Natural killer cell (primary cell): ENCODE data around the gene GLIS2. TPM values are rescaled to one million over a fixed set of nuclear protein-coding genes. Genes with fewer than 3 reads are reported as not detected.
"Not testable (repeated sequence)": the region's sequence is repeated elsewhere in the genome, so short reads cannot be mapped to it uniquely, and the experiment has no call there.

Source experiments
- ATAC-seq, 3 donors: fragments of 150-1000 bp in 2 of 3; fragments of 200-7000 bp in 1 of 3; cut with Tn5 transposase; 1 replicate in 1 of 3; 2 replicates in 2 of 3; pipeline ENCODE4 v1.10.0; 2021; ENCODE audit warnings: mild to moderate bottlenecking in 2 of 3, moderate library complexity in 2 of 3
- DNase-seq, 2 donors: peaks; one replicate each; pipeline versions ENCODE4 v3.0.0 to v3.0.0-alpha.2; 2013 to 2021; ENCODE audit warnings: mixed read lengths in 1 of 2
- H3K27ac ChIP-seq: one replicate; pipeline ENCODE4 v1.5.1; 2013; ENCODE audit warnings: mild to moderate bottlenecking, low read length
- H3K27me3 ChIP-seq: one replicate; pipeline ENCODE4 v1.6.1; 2013; ENCODE audit warnings: low read length; ENCODE audit not compliant: control insufficient read depth, insufficient read depth
- H3K36me3 ChIP-seq: one replicate; pipeline ENCODE4 v1.6.1; 2013; ENCODE audit warnings: low read length; ENCODE audit not compliant: control insufficient read depth, insufficient read depth
- H3K4me1 ChIP-seq: one replicate; pipeline ENCODE4 v1.6.1; 2013; ENCODE audit warnings: low read length; ENCODE audit not compliant: control insufficient read depth, insufficient read depth
- H3K4me3 ChIP-seq: one replicate; pipeline ENCODE4 v1.5.1; 2013; ENCODE audit warnings: low read length
- H3K9me3 ChIP-seq: one replicate; pipeline ENCODE4 v1.6.1; 2013; ENCODE audit warnings: low read length; ENCODE audit not compliant: control insufficient read depth, insufficient read depth
- H3K27ac Mint-ChIP-seq, 2 donors: one replicate each; pipeline ENCODE4 v1.8.0; 2022; ENCODE audit warnings: mild to moderate bottlenecking in 2 of 2, mixed read lengths in 2 of 2, moderate library complexity in 1 of 2
- H3K27me3 Mint-ChIP-seq, 2 donors: one replicate each; pipeline ENCODE4 v1.8.0; 2022; ENCODE audit warnings: low read depth in 2 of 2, mixed read lengths in 2 of 2
- H3K36me3 Mint-ChIP-seq: one replicate; pipeline ENCODE4 v1.8.0; 2022; ENCODE audit warnings: mixed read lengths
- H3K4me1 Mint-ChIP-seq, 2 donors: one replicate each; pipeline ENCODE4 v1.8.0; 2022; ENCODE audit warnings: mixed read lengths in 2 of 2
- H3K4me3 Mint-ChIP-seq: one replicate; pipeline ENCODE4 v1.8.0; 2022; ENCODE audit warnings: mild to moderate bottlenecking, moderate library complexity, mixed read lengths
- H3K9me3 Mint-ChIP-seq, 2 donors: one replicate each; pipeline ENCODE4 v1.8.0; 2022; ENCODE audit warnings: mixed read lengths in 2 of 2
- CTCF ChIP-seq: fragments of 200-600 bp; IDR thresholded peaks from one replicate; pipeline ENCODE4 v1.8.0; 2022; ENCODE audit warnings: antibody characterized with exemption
- WGBS: methylation state at CpG from one replicate; pipeline ENCODE4 v1.1.7; 2013; ENCODE audit warnings: missing lambda C conversion rate; ENCODE audit not compliant: insufficient coverage; 5-methylcytosine and 5-hydroxymethylcytosine counted together
- intact Hi-C: fragments of 100-400 bp; cut with micrococcal nuclease; formaldehyde crosslinking; loops from one replicate; pipeline ENCODE4 v1.14.2; 2022
- total RNA-seq, 4 donors: library from RNA; stranded (reverse); fragments of 120-200 nt in 1 of 4; gene quantifications; one replicate each; pipeline versions ENCODE4 v1.2.3 to v1.2.4, GENCODE V29; 2013 to 2022

Gene GLIS2
- total RNA-seq, 3 donors from 2014 or later (not counting 1 experiment from before 2014, with no cell fraction given), result 0.05 to 0.35 TPM; not detected in 1

DNA sequence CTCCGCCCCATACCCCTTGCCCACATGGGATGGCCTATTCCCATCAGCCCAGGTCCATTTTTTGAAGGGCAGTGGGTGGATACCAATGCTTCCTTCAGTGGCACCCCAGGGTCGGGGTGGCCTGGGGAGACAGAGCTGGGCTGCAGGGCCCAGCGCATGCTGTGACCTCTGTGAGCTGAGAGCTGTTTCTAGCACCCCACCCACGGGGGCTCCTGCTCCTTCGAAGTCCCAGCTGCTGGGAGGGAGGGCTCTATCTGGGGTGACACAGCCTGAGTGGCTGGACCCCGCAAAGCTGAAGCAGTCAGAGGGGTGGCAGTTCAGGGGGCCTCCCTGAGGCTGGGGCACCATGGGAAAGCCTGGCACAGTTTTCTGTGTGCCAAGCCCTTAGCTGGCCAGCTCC, 24.6 kb downstream of the GLIS2 start:
- H3K36me3 ChIP-seq, result peaks cover 24% of the 10 kb centered on the region
- H3K27ac ChIP-seq, result no peak overlapping the region
- H3K9me3 Mint-ChIP-seq, result no peaks in the 10 kb centered on the region
- no peaks in the 10 kb centered on the region for H3K27me3 ChIP-seq
- no peaks in the 10 kb centered on the region for H3K9me3 ChIP-seq
- H3K4me3 ChIP-seq, result no peak overlapping the region
- peaks cover 0 to 5% of the 10 kb centered on the region in 2 donors for H3K4me1 Mint-ChIP-seq
- H3K27ac Mint-ChIP-seq, result no peak overlapping the region
- TF ChIP-seq CTCF, result no peak
- ATAC-seq (no peak), DNase-seq (no peak)
- H3K4me3 Mint-ChIP-seq, result no peak overlapping the region
- intact Hi-C loops, result no loop called here
- H3K27me3 Mint-ChIP-seq, result no peaks in the 10 kb centered on the region
- no peaks in the 10 kb centered on the region for H3K36me3 Mint-ChIP-seq
- H3K4me1 ChIP-seq, result no peaks in the 10 kb centered on the region
- 94% methylated on average over 6 of the region's 6 CpGs for WGBS

GRCh38 chr16:4341250-4341649, 25.4 kb downstream of the GLIS2 start:
- no peak overlapping the region for H3K4me3 ChIP-seq
- H3K9me3 ChIP-seq, result no peaks in the 10 kb centered on the region
- intact Hi-C loops, result no loop called here
- Mint-ChIP-seq H3K27me3 (no peaks in the 10 kb centered on the region), H3K4me3 (no peak overlapping the region), H3K36me3 (no peaks in the 10 kb centered on the region), H3K27ac (no peak overlapping the region), H3K4me1 (peaks cover 0 to 10% of the 10 kb centered on the region in 2 donors), H3K9me3 (no peaks in the 10 kb centered on the region)
- no peaks in the 10 kb centered on the region for H3K4me1 ChIP-seq
- ATAC-seq, result no peak
- DNase-seq, result no peak
- H3K27me3 ChIP-seq, result no peaks in the 10 kb centered on the region
- peaks cover 24% of the 10 kb centered on the region for H3K36me3 ChIP-seq
- no peak overlapping the region for H3K27ac ChIP-seq
- TF ChIP-seq CTCF, result no peak
- 96% methylated on average over 13 of the region's 13 CpGs for WGBS

GRCh38 chr16:4342866-4343744, 27.2 kb downstream of the GLIS2 start:
- Histone ChIP-seq H3K4me3 (no peak overlapping the region), H3K27me3 (no peaks in the 10 kb centered on the region), H3K27ac (no peak overlapping the region), H3K9me3 (no peaks in the 10 kb centered on the region), H3K4me1 (no peaks in the 10 kb centered on the region), H3K36me3 (peaks cover 24% of the 10 kb centered on the region)
- Mint-ChIP-seq H3K4me1 (peaks cover 1 to 11% of the 10 kb centered on the region in 2 donors), H3K27ac (peak overlapping the region in 1 of 2 donors; percentile 65), H3K9me3 (no peaks in the 10 kb centered on the region), H3K27me3 (no peaks in the 10 kb centered on the region), H3K36me3 (no peaks in the 10 kb centered on the region), H3K4me3 (no peak overlapping the region)
- intact Hi-C loops, result no loop called here
- no peak for TF ChIP-seq CTCF
- 97% methylated on average over 21 of the region's 21 CpGs for WGBS
- ATAC-seq (no peak), DNase-seq (no peak)

GRCh38 chr16:4344300-4344982, 28.6 kb downstream of the GLIS2 start:
- H3K4me3 ChIP-seq, H3K4me3 Mint-ChIP-seq, ATAC-seq, H3K4me1 ChIP-seq, H3K27me3 Mint-ChIP-seq, H3K27ac ChIP-seq, H3K9me3 ChIP-seq, H3K27me3 ChIP-seq, H3K36me3 Mint-ChIP-seq, intact Hi-C loops, H3K9me3 Mint-ChIP-seq, DNase-seq: not testable (repeated sequence)
- H3K36me3 ChIP-seq, result peaks cover 17% of the 10 kb centered on the region
- 60% methylated on average over 6 of the region's 10 CpGs for WGBS
- H3K4me1 Mint-ChIP-seq, result peaks cover 6 to 17% of the 10 kb centered on the region in 2 donors
- peak overlapping the region; percentile 57 to 65 for H3K27ac Mint-ChIP-seq
